ENCODE results near the gene ITPR2.
"Not testable (repeated sequence)": the region's sequence is repeated elsewhere in the genome, so short reads cannot be mapped to it uniquely, and the experiment has no call there.

ITPR2 gene

DNA sequence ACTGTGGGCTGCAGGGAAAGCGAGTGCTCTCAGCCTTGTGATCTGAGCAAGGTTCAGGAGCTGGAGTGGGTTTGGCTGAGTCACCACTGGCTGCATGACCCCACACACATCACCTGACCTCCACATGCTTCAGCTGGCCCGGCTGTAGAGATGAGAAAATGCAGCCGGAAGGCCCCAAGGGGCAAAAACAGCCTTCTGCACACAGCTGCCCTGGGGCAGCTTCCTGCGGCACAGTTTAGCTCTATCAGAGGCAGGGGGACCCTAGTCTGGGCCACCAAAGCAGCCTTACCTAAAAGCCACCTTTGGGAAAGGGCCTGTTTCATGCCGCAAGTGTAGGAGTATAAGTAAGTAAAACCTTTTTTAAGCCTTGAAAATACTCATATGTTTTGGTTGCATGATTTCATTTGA, 514.3 kb downstream of the ITPR2 start:
- in situ Hi-C loops (cut with HindIII; ENCODE audit: low sequenced_read_pairs) = no loop called here

DNA sequence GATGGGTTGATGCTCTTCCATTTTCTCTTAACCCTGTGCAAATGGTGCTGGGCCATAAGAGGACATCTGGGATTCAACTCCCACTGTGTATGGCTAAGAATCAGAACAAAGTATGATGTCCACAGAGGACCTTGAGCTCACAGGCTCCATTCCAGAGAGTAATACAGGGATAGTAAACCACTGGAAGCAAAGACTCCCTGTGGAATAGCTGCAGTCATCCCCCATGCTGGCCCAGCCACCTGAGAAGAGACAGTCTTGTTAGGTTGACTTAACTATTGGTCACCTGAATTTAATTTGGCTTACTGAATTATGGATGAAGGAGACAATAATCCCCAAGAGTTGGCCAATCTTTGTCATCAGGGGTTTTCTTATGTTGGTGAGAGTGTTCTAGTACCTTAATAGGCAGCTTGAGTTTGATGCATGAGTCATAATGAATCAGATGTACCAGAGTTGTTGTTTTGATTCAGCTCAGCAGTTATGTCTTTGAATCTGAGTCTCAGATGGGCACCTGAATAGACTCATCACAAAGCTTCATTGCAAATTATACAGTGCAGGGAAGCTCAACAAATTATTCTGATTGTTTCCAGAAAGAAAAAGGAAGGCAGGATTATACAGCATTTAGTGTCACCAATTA, 514.9 kb downstream of the ITPR2 start:
- in situ Hi-C loops (cut with HindIII; ENCODE audit: low sequenced_read_pairs) = no loop called here

DNA sequence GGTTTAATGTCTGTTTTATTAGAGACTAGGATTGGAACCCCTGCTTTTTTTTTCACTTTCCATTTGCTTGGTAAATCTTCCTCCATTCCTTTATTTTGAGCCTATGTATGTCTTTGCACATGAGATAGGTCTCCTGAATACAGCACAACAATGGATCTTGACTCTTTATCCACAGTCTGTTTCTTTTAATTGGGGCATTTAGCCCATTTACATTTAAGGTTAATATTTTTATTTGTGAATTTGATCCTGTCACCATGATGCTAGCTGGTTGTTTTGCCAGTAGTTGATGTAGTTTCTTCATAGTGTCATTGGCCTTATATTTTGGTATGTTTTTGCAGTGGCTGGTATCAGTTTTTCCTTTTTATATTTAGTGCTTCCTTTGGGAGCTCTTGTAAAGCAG, 518.9 kb downstream of the ITPR2 start:
- in situ Hi-C loops (cut with HindIII; ENCODE audit: low sequenced_read_pairs) = not testable (repeated sequence)

DNA sequence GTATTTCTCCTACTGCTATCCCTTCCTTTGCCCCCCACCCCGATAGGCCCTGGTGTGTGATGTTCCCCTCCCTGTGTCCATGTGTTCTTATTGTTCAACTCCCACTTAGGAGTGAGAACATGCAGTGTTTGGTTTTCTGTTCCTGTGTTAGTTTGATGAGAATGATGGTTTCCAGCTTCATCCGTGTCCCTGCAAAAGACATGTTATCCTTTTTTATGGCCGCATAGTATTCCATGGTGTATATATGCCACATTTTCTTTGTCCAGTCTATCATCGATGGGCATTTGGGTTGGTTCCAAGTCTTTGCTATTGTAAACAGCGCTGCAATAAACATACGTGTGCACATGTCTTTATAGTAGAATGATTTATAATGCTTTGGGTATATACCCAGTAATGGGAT, 522.5 kb downstream of the ITPR2 start:
- in situ Hi-C loops (cut with HindIII; ENCODE audit: low sequenced_read_pairs) = not testable (repeated sequence)

DNA sequence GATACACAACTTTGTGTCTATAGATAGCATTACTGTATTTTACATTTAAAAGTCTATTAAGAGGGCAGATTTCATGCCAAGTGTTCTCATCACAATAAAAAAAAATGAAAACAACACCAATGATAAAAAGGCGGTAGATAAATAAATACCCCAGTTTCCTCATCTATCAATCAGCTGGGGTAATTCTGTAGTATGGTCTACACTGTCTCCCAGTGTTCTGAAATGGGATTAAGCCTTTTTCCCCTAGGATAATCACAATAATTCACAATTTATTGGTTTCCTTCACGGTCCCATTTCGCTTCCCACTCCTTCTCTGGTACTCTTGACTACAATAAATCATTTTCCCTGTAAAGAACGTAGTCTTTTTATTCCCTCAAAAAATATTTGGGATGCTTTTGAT, 523.4 kb downstream of the ITPR2 start:
- in situ Hi-C loops (cut with HindIII; ENCODE audit: low sequenced_read_pairs) = no loop called here

DNA sequence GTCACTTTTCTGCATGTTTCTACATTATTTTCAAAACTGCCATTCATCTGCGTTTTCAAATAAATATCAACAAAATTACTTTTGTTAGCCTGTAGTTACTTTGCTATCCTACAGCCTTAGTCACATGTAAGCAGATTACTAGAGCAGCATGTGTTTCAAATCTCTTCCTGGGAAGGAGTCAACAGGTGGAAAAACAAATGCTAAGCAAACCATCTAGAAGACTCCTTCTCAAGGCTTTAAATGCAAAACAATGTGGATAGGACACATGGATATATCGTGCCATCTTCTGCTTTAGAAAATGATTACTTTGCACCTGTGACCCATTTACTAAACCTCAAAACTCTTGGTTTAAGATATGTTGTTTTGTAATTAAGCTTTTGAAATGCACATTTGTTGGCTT, 528.7 kb downstream of the ITPR2 start:
- in situ Hi-C loops (cut with HindIII; ENCODE audit: low sequenced_read_pairs) = no loop called here

DNA sequence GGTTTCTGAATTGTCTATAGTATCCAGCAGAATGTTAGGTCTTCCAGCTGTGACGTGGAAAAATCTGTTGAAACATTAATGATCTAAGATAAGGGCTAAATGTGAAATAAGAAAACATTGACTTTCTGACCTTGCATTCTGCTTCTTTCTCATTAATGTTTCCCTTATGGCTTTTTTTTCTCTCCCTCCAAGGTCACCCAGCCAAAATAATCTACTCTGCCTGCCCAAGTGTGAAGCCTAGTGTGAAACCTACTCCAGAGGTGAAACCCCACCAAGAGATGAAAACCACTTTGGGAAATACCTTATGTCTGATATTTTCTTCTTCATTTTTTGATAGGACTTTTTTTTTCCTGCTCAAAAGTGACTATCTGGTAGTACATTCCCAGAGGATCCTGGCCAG, 529.6 kb downstream of the ITPR2 start:
- in situ Hi-C loops (cut with HindIII; ENCODE audit: low sequenced_read_pairs) = no loop called here

DNA sequence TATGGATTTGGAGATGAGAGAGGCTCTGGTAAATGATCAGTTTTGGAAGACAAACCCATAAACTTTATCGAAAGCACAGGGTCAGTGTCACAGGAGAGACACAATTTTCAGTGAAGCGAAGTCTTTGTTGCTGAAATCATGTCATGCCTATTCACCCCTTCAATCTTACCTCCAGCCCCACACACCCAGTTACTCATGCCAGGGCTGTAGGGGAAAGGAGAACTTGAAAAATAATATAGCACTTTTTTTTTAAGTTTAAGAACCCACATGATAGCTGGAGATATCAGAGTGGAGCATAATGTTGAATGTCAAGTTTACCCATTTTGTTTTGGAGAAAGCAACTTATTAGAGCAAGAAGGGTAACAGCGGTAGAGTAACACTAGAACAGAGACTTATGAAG, 530.2 kb downstream of the ITPR2 start:
- in situ Hi-C loops (cut with HindIII; ENCODE audit: low sequenced_read_pairs) = no loop called here

DNA sequence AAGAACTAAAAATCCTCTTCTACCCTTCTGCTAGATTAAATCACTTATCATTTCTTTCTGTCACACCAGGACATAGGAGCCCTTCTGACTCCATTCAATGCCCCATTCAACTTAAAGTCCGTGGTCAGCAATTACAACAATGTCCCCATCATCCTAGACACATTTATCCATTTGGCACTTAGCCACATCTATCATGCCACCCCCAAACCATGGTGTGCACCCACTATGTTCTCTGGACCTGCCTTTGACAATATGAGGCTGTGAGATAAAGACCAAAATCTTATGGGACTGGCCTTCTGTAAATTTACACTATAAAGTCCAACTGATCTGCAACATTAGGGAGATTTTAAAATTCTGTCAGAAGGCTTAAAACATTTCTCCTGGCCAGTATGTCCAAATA, 533.2 kb downstream of the ITPR2 start:
- in situ Hi-C loops (cut with HindIII; ENCODE audit: low sequenced_read_pairs) = no loop called here

DNA sequence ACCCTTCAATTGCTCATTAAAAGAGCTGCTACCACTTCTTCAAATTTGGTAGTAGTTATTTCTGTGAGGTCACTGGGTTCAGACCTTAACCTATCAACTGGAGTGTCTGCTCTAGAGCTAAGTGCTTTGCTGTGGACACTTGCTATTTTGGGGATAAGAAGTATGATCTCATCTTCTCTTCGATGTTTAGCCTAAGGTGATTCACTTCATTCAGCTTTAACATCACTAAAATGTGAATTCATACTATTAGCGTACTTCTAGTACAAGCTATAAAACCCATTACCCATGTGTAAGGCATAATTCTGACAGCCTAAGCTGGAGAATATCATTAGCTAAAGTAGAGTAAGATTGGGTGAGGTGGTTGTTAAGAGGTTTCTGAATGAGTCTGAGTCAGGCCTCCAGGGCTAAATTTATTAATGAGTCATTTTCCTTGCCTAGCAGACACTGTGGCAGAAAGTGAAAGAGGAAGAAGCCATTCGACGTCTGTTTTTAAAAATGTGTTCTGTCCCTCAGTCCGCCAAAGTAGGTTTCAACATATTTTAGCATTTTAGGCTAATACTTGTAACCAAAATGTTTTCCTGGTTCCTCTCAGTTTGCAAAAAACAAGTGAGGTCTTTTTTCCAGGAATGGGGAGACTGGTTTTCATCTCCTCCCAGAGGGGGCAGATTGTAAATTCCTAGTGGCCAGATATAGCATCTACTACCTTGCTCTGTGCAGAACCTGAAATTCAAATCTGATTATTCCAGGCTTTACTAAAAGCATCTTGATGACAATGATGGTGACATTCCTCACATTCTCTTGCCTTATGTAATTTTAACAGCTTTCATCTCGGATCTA, 534.0 kb downstream of the ITPR2 start:
- in situ Hi-C loops (cut with HindIII; ENCODE audit: low sequenced_read_pairs) = no loop called here

DNA sequence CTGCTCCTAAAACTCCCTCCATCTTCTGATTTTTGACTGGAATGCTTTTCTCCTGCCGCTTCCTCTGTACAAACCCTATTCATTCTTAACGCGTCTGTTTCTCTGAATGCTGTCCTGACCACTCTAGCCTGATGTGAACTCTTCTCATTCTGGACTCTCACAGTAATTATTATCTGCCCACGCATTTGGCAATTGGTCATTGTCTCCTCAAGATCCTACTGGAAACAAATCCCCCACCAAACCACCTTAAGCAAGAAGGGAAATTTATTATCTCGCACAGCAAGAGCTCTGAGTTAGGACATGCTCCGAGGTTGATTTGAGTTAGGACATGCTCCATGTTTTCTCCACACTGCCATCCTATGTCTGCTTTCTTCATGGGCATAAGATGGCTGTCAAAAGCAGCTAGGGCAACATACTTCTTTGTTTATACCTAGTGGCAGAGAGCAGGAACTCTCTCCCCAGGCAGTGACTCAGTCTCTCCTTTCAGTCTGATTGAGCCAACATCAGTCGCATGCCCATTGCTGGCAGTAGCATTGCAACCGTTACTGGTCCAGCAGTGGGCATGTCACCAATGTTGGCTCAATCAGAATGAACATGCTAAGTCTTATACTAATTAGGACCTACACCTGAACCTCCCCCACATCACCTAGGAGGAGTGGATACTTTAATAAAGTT, 535.5 kb downstream of the ITPR2 start:
- in situ Hi-C loops (cut with HindIII; ENCODE audit: low sequenced_read_pairs) = no loop called here

DNA sequence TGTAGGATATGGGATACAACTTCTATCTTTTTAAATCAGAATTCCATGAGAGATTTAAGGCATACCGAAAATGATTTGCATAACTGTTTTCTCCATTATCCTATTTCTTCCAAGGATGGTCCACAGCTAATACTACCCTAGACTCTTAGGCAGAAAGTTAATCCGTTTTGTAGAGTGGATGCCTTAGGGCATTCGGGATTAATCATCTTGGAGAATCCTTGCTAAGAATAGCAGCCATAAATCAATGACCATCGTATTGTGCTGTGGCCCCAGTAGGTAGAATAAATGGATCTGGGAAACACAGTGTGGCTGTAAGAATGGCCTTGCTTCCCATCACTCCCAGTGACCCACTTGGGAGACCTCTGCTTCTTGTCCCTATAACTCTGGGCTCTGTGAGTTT, 538.0 kb downstream of the ITPR2 start:
- in situ Hi-C loops (cut with HindIII; ENCODE audit: low sequenced_read_pairs) = no loop called here

DNA sequence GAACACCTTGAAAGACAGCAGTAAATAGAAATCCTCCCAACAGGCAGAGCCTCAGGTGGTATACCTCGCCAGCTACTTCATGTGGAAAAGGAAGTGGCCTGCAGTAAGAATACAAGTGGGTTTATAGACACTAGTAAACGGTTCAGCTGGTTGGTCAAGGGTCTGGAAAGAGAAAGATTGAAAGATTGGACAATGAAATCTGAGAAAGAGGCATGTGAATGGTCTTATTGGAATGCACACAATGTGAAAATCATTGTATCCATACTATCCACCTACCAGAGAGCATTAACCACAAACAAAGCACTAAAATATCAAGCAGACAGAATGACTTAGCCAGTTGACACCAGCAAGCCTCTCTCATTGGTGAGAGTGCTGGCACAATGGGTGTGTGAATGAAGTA, 539.4 kb downstream of the ITPR2 start:
- in situ Hi-C loops (cut with HindIII; ENCODE audit: low sequenced_read_pairs) = no loop called here

DNA sequence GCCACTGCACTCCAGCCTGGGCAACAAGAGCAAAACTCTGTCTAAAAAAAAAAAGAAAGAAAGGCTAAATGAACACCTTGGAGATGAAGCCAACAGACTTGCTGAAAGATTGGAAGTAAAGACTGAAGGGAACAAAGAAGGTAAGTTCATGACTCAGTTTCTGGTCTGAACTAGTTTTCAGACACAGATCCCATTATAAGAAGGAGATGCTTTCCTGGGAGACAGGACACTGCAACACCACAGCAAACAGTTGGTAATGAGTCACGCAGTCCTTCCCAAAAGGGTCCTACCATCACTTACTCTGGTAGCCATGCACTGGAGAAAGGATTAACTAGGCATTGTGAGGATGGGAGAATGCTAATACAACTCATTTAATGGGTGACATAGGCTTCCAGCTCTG, 540.4 kb downstream of the ITPR2 start:
- in situ Hi-C loops (cut with HindIII; ENCODE audit: low sequenced_read_pairs) = no loop called here

DNA sequence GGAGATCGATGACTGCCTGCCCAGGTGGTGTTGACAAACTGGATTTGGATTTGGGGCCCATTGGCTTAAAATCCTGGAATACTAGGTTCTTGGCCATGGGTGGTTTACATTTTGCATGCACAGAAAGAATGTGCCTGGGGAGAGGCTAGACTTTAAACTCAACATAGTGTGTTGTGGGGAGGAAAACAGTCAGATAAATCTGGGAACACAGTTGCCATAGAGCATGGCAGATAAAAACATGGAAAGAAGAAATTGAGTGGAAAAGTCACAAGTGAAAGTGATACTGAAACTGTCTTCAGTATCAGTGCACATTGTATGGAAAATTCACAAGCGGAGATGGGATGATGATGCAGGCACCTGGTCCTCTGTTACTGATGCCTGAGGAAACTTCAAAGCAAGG, 542.4 kb downstream of the ITPR2 start:
- in situ Hi-C loops (cut with HindIII; ENCODE audit: low sequenced_read_pairs) = no loop called here

DNA sequence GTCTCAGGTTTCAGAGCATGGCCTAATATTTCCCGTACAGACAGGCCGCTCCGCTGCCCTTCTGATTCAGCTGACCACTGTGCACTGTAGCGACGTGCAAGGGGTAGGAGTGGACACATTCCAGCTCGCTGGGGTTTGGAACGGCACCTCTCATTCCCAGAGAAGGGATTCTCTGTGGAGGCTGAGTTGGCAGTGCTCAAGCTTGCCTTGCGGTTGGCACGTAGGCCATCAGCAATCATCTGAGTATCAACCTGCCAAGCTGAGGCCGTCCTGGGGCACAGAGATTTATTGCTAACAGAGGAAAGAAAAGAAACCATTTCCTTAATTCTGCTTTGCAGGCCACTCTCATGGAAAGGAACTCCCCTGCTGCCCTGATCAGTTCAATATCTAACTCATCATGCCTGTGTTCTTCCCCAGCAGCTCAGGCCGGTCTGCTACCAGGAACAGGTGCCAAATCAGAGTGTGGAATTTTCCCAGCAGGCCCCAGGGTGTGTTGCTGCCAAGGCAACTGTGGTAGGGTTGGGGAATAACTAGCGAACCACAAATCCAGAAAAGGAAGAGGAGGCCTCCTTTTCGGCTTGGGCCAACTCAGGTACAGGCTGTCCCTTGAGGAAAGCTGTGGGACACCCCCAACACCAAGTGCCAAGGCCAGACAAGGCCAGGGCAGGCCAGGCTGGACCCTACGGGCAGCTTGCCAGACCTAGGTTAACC, 545.2 kb downstream of the ITPR2 start:
- in situ Hi-C loops (cut with HindIII; ENCODE audit: low sequenced_read_pairs) = no loop called here
